Muscle of leg (tissue), 11 donors: ENCODE data around the gene STRN4. TPM values are rescaled to one million over a fixed set of nuclear protein-coding genes. Genes with fewer than 3 reads are reported as not detected.

Source experiments
- DNase-seq: peaks from one replicate; pipeline ENCODE4 v3.0.0; 2013
- H3K27ac ChIP-seq: one replicate; pipeline ENCODE4 v1.5.1; 2013; ENCODE audit warnings: mild to moderate bottlenecking, low read length, control low read depth
- H3K27me3 ChIP-seq: one replicate; pipeline ENCODE4 v1.6.1; 2013; ENCODE audit warnings: low read length; ENCODE audit not compliant: control insufficient read depth, insufficient read depth
- H3K36me3 ChIP-seq: one replicate; pipeline ENCODE4 v1.6.1; 2013; ENCODE audit warnings: low read length; ENCODE audit not compliant: control insufficient read depth, insufficient read depth
- H3K4me1 ChIP-seq: one replicate; pipeline ENCODE4 v1.6.1; 2013; ENCODE audit warnings: low read length; ENCODE audit not compliant: control insufficient read depth, insufficient read depth
- H3K4me3 ChIP-seq: one replicate; pipeline ENCODE4 v1.5.1; 2013; ENCODE audit warnings: low read length, control low read depth
- H3K9me3 ChIP-seq: replicated peaks from 2 replicates; pipeline ENCODE4 v1.6.1; 2013; ENCODE audit warnings: low read depth, low read length; ENCODE audit not compliant: control insufficient read depth
- WGBS: methylation state at CpG from one replicate; pipeline ENCODE4 v1.1.5; 2013; ENCODE audit warnings: missing lambda C conversion rate; ENCODE audit not compliant: insufficient coverage; 5-methylcytosine and 5-hydroxymethylcytosine counted together
- polyA plus RNA-seq, 8 donors: library from polyadenylated mRNA; unstranded; fragments of 120-200 nt; gene quantifications; one replicate each; pipeline versions ENCODE4 v1.2.1 to v1.2.3, GENCODE V29; 2013; ENCODE audit warnings: inconsistent platforms in 1 of 8, low replicate concordance in 1 of 8; ENCODE audit not compliant: insufficient read length in 8 of 8, insufficient read depth in 1 of 8
- total RNA-seq: library from RNA; stranded (reverse); fragments of 120-200 nt; gene quantifications from one replicate; pipeline ENCODE4 v1.2.4, GENCODE V29; 2013

Gene STRN4
- total and polyA plus RNA-seq, 9 donors = 35.2 to 66.0 (median 55.7) TPM

DNA sequence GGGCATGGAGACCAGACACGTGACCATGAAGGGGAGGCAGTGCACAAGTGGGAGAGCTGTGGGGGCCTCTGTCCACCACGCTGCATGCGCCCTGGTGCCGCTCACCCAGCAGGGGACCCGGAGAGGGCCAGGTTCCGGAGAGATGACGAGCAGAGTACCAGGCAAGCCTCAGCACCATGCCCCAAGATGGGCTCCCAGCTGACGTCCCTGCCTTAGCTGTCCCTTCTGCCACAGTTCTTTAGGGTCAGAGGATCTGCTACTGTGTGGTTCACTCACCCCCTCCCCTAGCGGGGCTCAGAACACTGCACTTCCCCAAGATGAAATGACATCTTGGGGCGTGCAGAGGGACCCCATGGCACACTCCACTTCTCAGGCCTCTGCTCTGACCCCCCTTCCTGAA is 19.7 kb downstream of the STRN4 start:
- Histone ChIP-seq H3K4me3 (no peak overlapping the region), H3K36me3 (peaks cover 98% of the 10 kb centered on the region), H3K4me1 (peaks cover 38% of the 10 kb centered on the region), H3K27ac (no peak overlapping the region), H3K27me3 (no peaks in the 10 kb centered on the region), H3K9me3 (no peaks in the 10 kb centered on the region)
- 82% methylated on average over 9 of the region's 10 CpGs for WGBS
- DNase-seq = peak; percentile 8

DNA sequence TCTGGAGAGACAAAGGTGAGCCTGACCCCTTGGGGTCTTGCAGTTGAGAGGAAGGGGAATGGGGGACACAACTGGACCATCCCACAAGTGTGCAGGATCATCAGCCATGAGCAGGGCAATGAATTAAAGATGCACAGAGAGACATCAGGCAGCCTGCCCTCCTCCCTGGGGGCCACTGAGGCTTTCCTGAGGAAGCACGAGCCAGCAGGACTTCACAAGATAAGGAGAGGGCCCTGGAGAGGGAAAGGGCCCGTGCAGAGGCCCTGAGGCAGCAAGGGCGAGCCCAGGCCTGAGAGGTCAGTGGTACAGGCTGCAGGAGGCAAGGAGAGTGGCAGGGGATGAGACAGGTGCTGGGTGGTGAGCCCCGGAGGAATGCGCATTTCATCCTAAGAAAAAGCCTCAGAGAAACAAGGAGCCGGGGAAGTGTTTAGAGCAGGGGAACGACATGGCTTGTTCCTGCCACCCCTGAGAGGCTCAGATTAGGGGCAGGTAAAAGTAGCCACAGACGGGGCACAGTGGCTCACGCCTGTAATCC is 20.3 kb downstream of the STRN4 start:
- peak; percentile 1 for DNase-seq

DNA sequence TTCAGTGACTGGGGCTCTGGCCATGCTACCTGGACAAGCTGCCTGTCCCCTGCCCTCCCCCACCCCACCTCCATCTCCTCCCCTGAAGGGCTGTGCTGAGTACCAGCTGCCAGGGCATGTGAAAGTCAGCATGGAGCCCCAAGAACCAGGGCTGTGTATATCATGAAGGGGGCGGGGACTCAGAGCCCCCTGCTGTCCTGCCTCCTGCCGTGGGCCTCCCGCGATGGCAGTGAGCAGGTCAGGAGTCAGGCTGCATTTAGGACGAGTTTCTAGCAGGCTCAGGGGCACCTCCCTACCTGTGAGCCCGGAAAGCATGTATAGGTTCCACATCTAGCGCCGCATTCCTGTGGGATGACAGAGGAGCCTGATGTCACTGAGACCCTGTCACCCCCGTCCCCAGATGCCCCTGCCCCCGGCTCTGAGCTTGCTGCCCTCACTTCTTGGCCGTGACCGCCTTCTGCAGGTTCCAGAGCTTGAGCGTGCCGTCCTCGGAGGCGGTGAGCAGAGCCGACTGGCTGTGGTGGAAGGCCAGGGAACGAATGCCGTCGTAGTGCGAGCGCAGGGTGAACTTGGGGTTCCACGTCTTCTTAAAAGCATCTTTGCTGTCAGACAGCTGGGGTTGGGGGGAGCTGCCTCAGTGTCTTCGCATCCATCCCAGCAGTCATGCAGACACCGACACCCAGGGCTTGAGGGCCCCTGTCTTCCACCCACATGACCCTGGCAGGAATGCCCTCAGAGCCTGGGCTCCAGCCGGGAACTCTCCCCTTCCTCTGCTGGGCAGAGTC is 21.0 kb downstream of the STRN4 start:
- no peak overlapping the region for H3K27ac ChIP-seq
- DNase-seq = no peak
- peaks cover 39% of the 10 kb centered on the region for H3K4me1 ChIP-seq
- no peaks in the 10 kb centered on the region for H3K27me3 ChIP-seq
- H3K36me3 ChIP-seq = peaks cover 99% of the 10 kb centered on the region
- no peaks in the 10 kb centered on the region for H3K9me3 ChIP-seq
- WGBS = 88% methylated on average over 23 of the region's 26 CpGs
- H3K4me3 ChIP-seq = no peak overlapping the region

More for the DNA sequence above, 20.3 kb downstream of the STRN4 start:
- H3K9me3 ChIP-seq = no peaks in the 10 kb centered on the region
- H3K27me3 ChIP-seq = no peaks in the 10 kb centered on the region
- H3K27ac ChIP-seq = no peak overlapping the region
- H3K4me3 ChIP-seq = no peak overlapping the region
- WGBS = 73% methylated on average over 7 of the region's 9 CpGs
- H3K36me3 ChIP-seq = peaks cover 99% of the 10 kb centered on the region
- peaks cover 39% of the 10 kb centered on the region for H3K4me1 ChIP-seq

DNA sequence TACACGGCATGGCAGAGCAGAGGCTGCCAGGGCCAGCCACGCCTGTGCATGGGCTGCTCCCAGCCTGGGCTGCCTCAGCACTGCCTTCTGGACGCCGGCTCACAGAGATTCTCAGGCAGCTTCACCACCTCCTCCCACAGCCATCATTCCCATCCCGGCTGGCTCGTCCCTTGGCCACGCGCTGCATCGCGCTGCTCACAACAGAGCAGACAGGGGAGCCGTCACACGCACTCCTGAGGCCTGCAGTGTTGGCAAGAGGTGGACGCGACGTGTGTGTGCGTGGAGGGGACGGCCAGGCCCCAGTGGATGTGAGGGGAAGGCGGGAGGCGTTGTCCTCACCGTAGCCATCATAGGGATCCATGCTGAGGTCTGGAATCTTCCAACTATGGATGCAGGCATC is 21.8 kb downstream of the STRN4 start:
- H3K4me1 ChIP-seq = peaks cover 39% of the 10 kb centered on the region
- DNase-seq = peak; percentile 4
- H3K27ac ChIP-seq = no peak overlapping the region
- WGBS = 82% methylated on average over 15 of the region's 20 CpGs
- H3K27me3 ChIP-seq = no peaks in the 10 kb centered on the region
- no peaks in the 10 kb centered on the region for H3K9me3 ChIP-seq
- no peak overlapping the region for H3K4me3 ChIP-seq
- H3K36me3 ChIP-seq = peaks cover 99% of the 10 kb centered on the region

DNA sequence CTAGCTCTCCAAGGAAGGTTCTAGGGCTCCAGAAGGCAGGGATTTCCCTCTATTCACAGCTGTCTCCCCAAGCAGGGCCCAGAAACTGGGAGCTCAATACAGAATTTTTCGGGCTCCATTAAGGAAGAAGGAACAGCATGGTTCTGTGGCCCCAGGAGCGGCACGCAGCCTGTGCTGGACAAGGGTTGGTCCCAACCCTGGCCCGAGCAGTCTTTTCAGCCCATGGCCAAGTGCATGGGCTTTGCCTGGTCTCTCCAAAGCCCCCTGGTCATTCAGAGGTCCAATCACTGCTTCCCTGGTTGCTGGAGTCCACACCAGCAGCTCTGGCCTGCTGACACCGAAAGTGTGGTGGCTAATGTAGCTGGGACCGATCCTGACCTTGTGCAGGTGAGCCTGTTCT is 22.8 kb downstream of the STRN4 start:
- no peak overlapping the region for H3K27ac ChIP-seq
- 100% methylated on average over 6 of the region's 6 CpGs for WGBS
- no peak overlapping the region for H3K4me3 ChIP-seq
- no peaks in the 10 kb centered on the region for H3K27me3 ChIP-seq
- DNase-seq = peak; percentile 1
- peaks cover 98% of the 10 kb centered on the region for H3K36me3 ChIP-seq
- H3K9me3 ChIP-seq = no peaks in the 10 kb centered on the region
- peaks cover 39% of the 10 kb centered on the region for H3K4me1 ChIP-seq

DNA sequence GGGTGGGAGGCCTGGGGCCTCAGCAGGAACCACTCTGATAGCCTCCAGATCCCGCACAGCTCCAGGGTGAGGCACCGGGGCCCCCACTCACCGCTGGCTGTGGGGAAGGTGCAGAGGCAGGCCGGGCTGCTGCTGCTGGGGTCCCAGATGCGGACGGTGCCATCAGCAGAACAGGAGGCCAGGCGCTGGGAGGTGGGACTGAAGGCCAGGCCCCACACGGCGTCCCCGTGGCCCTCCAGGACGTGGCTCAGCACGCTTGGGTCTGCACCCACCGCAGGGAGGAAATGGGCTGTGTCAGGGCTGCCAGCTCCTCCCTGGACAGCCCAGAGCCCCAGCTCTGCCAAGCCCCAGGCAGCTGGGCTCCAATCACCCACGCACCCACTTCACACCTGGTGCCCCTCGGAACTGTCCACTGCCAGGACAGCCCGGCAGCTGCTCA is 23.2 kb downstream of the STRN4 start:
- Histone ChIP-seq H3K4me1 (peaks cover 37% of the 10 kb centered on the region), H3K27ac (no peak overlapping the region), H3K36me3 (peaks cover 94% of the 10 kb centered on the region), H3K27me3 (no peaks in the 10 kb centered on the region), H3K9me3 (no peaks in the 10 kb centered on the region), H3K4me3 (no peak overlapping the region)
- 83% methylated on average over 16 of the region's 16 CpGs for WGBS
- peak; percentile 5 for DNase-seq

DNA sequence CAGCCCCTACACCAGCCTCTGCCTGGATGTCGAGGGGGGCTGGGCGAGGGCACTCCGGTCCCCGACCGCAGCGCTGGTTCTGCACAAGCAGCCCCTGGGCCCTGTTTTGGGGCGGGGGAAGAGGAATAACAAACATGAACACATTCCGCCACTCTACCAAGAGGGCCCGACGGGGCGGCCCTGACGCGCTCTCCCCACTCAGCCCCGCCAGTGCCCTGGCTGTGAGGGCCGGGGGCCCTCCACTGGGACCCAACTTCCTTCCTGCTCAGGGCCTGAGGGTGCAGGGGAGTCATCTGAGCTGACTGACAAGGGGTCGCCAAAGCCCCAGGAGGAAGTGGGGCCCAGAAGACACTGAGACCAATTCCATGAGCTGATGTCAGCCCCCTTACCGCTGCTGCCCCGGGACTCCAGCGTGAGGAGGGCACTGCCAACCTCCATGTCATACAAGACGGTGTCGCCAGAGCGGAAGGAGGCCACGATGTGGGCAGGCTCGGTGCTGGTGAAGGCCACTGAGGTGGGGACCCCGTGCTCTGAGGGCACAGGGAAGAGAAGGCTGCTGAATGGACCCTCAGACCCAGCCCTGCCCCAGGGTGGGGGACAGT is 23.7 kb downstream of the STRN4 start:
- Histone ChIP-seq H3K27ac (no peak overlapping the region), H3K36me3 (peaks cover 89% of the 10 kb centered on the region), H3K4me3 (no peak overlapping the region), H3K27me3 (no peaks in the 10 kb centered on the region), H3K9me3 (no peaks in the 10 kb centered on the region), H3K4me1 (peaks cover 37% of the 10 kb centered on the region)
- peak; percentile 2 for DNase-seq
- WGBS = 85% methylated on average over 19 of the region's 25 CpGs

DNA sequence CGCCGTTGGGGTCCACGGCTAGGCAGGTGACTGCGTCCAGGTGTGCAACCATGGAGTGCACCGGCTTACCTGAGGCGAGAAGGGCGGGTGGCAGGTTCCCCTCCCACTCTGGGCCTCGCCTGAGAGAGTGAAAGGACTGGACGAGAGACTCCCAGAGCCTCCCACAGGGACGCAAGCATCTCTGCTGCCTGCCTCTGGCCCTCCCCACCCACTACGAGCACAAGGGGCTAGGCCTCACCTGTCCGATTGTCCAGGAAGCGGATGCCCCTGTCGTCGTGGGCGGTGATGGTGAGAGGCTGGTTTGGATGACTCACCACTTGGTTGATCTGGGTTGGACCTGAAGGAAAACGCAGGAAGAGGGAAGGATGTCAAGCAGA is 24.3 kb downstream of the STRN4 start:
- H3K4me1 ChIP-seq = peaks cover 35% of the 10 kb centered on the region
- H3K9me3 ChIP-seq = no peaks in the 10 kb centered on the region
- H3K36me3 ChIP-seq = peaks cover 84% of the 10 kb centered on the region
- no peaks in the 10 kb centered on the region for H3K27me3 ChIP-seq
- DNase-seq = peak; percentile 1
- H3K27ac ChIP-seq = no peak overlapping the region
- H3K4me3 ChIP-seq = no peak overlapping the region
- WGBS = 89% methylated on average over 7 of the region's 17 CpGs

DNA sequence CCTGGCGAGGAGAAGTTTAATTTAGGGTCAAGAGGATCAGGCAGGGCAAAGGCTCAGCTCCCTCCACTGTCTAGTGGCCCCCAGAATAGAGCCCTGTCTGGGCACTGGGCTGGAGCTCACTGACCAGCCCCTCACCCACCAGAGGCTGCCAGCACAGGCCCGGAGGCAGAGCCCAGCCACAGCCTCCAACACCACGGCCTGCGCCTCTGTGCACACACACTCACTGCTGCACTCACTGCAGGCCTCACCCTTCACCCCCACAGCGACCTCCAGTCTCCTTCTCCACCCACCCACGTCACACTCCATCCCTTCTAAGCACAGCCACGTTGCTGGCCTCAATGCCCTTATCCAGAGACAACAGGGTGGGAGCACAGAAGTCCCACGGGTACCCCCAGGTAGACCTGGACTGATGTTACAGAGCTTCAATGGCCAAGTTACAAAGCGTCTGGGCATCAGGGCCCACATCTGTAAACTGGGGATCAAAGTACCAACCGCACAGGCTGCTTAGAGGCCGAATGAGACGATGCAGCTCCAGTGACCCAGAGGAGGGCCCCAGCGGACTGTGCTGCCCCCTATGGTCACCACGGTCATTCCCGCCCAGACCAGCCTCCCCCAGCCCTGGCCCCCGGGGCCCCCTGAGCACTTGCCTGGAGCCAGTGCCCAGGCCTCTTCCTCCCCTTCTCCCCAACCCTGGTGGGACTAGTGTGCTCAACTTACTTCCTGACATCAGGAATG is 24.8 kb downstream of the STRN4 start:
- Histone ChIP-seq H3K9me3 (no peaks in the 10 kb centered on the region), H3K4me1 (peaks cover 32% of the 10 kb centered on the region), H3K4me3 (no peak overlapping the region), H3K36me3 (peaks cover 78% of the 10 kb centered on the region), H3K27me3 (no peaks in the 10 kb centered on the region), H3K27ac (peak overlapping the region; percentile 1)
- DNase-seq = peak; percentile 10
- WGBS = 68% methylated on average over 14 of the region's 16 CpGs
